GM10266 (cell line): ENCODE results near the gene PCMT1.

Experiments used
- DNase-seq: peaks from one replicate; pipeline ENCODE4 v3.0.0; 2012; ENCODE audit errors: extremely low spot score
- CTCF ChIP-seq: IDR thresholded peaks from 2 replicates; pipeline ENCODE4 v1.5.1; 2012; ENCODE audit warnings: mild to moderate bottlenecking, low read depth; ENCODE audit not compliant: control insufficient read depth, insufficient read depth; ENCODE audit errors: missing control alignments

PCMT1 gene

GRCh38 chr6:149820506-149820905 lies 71.0 kb downstream of the PCMT1 start:
- no peak for DNase-seq
- TF ChIP-seq CTCF = no peak

GRCh38 chr6:149821492-149821891 lies 72.0 kb downstream of the PCMT1 start:
- TF ChIP-seq CTCF = no peak
- no peak for DNase-seq

GRCh38 chr6:149823013-149823412 lies 73.5 kb downstream of the PCMT1 start:
- no peak for DNase-seq

GRCh38 chr6:149825292-149825691 lies 75.8 kb downstream of the PCMT1 start:
- no peak for DNase-seq
- no peak for TF ChIP-seq CTCF

More at GRCh38 chr6:149823013-149823412, 73.5 kb downstream of the PCMT1 start:
- no peak for TF ChIP-seq CTCF

- TF ChIP-seq CTCF = no peak
- DNase-seq = no peak
Observed at GRCh38 chr6:149830731-149831307, 81.3 kb downstream of the PCMT1 start.

GRCh38 chr6:149831308-149831820 lies 81.8 kb downstream of the PCMT1 start:
- no peak for TF ChIP-seq CTCF
- no peak for DNase-seq

- DNase-seq = no peak
- no peak for TF ChIP-seq CTCF
Observed at GRCh38 chr6:149833651-149834050, 84.1 kb downstream of the PCMT1 start.
